ENCODE results near the gene MLLT6.
A peak's percentile ranks its signal among the peaks of the same experiment; 100 is the strongest.

GRCh38 chr17:38667099-38667786 is 37.8 kb upstream of the MLLT6 start:
- no peak for TF ChIP-seq POLR2A (IDR thresholded peaks at IDR 0.05)
- peak; percentile 94 to 100 (median 98) for TF ChIP-seq CTCF (IDR thresholded peaks at IDR 0.05)

Data from heart left ventricle (tissue), 13 donors.